ENCODE data around the gene XYLT2.
A peak's percentile ranks its signal among the peaks of the same experiment; 100 is the strongest.

The XYLT2 gene

GRCh38 chr17:50350733-50351132 lies 4.8 kb downstream of the XYLT2 start:
- DNase-seq, result no peak

- no peak for DNase-seq
These were observed 6.3 kb downstream of the XYLT2 start for GRCh38 chr17:50352072-50352692.

- no peak for DNase-seq
These were observed 7.0 kb downstream of the XYLT2 start for GRCh38 chr17:50352693-50353599.

- DNase-seq, result no peak
These were observed 7.8 kb downstream of the XYLT2 start for GRCh38 chr17:50353600-50354195.

- DNase-seq, result no peak
These were observed 8.3 kb downstream of the XYLT2 start for GRCh38 chr17:50354198-50354597.

GRCh38 chr17:50354776-50355175 lies 8.8 kb downstream of the XYLT2 start:
- DNase-seq, result no peak

- no peak for DNase-seq
These were observed 9.4 kb downstream of the XYLT2 start for GRCh38 chr17:50355336-50355700.

- no peak for DNase-seq
These were observed 9.9 kb downstream of the XYLT2 start for GRCh38 chr17:50355701-50356341.

- no peak for DNase-seq
These were observed 10.5 kb downstream of the XYLT2 start for GRCh38 chr17:50356418-50356817.

GRCh38 chr17:50356892-50357510 lies 11.1 kb downstream of the XYLT2 start:
- no peak for DNase-seq

GRCh38 chr17:50358177-50358576 lies 12.3 kb downstream of the XYLT2 start:
- DNase-seq, result no peak

- no peak for DNase-seq
These were observed 13.2 kb downstream of the XYLT2 start for GRCh38 chr17:50359005-50359699.

GRCh38 chr17:50359998-50360461 lies 14.1 kb downstream of the XYLT2 start:
- DNase-seq, result no peak

- no peak for DNase-seq
These were observed 14.7 kb downstream of the XYLT2 start for GRCh38 chr17:50360486-50361115.

- peak; percentile 65 to 79 (median 76) for DNase-seq
These were observed 15.9 kb downstream of the XYLT2 start for GRCh38 chr17:50361561-50362480.

GRCh38 chr17:50362661-50363060 lies 16.7 kb downstream of the XYLT2 start:
- no peak for DNase-seq

GRCh38 chr17:50363217-50364060 lies 17.5 kb downstream of the XYLT2 start:
- DNase-seq, result no peak

GRCh38 chr17:50364061-50364458 lies 18.1 kb downstream of the XYLT2 start:
- no peak for DNase-seq

GRCh38 chr17:50364715-50365114 lies 18.8 kb downstream of the XYLT2 start:
- no peak for DNase-seq

- DNase-seq, result no peak
These were observed 19.2 kb downstream of the XYLT2 start for GRCh38 chr17:50365165-50365564.
